Trophoblast cell (in vitro differentiated cells and primary cell): ENCODE results near the gene LOXL3.

Source experiments
- DNase-seq, 2 donors: peaks; one replicate each; pipeline ENCODE4 v3.0.0-alpha.2; 2016
- H2AFZ ChIP-seq: 2 replicates; pipeline ENCODE4 v1.6.1; 2013; ENCODE audit warnings: low read length, moderate library complexity, mild to moderate bottlenecking; ENCODE audit not compliant: insufficient read depth, poor library complexity
- H2AK5ac ChIP-seq: 2 replicates; pipeline ENCODE4 v1.6.1; 2013; ENCODE audit warnings: mild to moderate bottlenecking, low read length
- H2BK120ac ChIP-seq: 2 replicates; pipeline ENCODE4 v1.6.1; 2013; ENCODE audit warnings: low read length, mild to moderate bottlenecking, moderate library complexity; ENCODE audit not compliant: insufficient read depth, poor library complexity
- H2BK12ac ChIP-seq: 2 replicates; pipeline ENCODE4 v1.6.1; 2013; ENCODE audit warnings: mild to moderate bottlenecking, low read length, moderate library complexity
- H2BK5ac ChIP-seq: 2 replicates; pipeline ENCODE4 v1.6.1; 2013; ENCODE audit warnings: low read length, low read depth, moderate library complexity, mild to moderate bottlenecking; ENCODE audit not compliant: poor library complexity
- H3K14ac ChIP-seq: 2 replicates; pipeline ENCODE4 v1.6.1; 2013; ENCODE audit warnings: mild to moderate bottlenecking, low read length
- H3K18ac ChIP-seq: 2 replicates; pipeline ENCODE4 v1.6.1; 2013; ENCODE audit warnings: mild to moderate bottlenecking, low read length
- H3K23ac ChIP-seq: 2 replicates; pipeline ENCODE4 v1.6.1; 2013; ENCODE audit warnings: low read length
- H3K27ac ChIP-seq: 2 replicates; pipeline ENCODE4 v1.5.1; 2013; ENCODE audit warnings: low read depth, mild to moderate bottlenecking, inconsistent platforms, low read length, moderate library complexity
- H3K27me3 ChIP-seq: 2 replicates; pipeline ENCODE4 v1.6.1; 2013; ENCODE audit warnings: inconsistent platforms, mild to moderate bottlenecking, low read length, moderate library complexity; ENCODE audit not compliant: insufficient read depth
- H3K36me3 ChIP-seq, 2 experiments: 1 replicate in 1 of 2; 2 replicates in 1 of 2; pipeline ENCODE4 v1.6.1; 2013; ENCODE audit warnings: low read length in 2 of 2, mild to moderate bottlenecking in 2 of 2, moderate library complexity in 1 of 2; ENCODE audit not compliant: insufficient read depth in 2 of 2, control insufficient read depth in 1 of 2
- H3K4ac ChIP-seq: 2 replicates; pipeline ENCODE4 v1.6.1; 2013; ENCODE audit warnings: low read depth, mild to moderate bottlenecking, low read length, moderate library complexity
- H3K4me1 ChIP-seq, 2 experiments: 1 replicate in 1 of 2; 2 replicates in 1 of 2; pipeline ENCODE4 v1.6.1; 2013; ENCODE audit warnings: low read length in 2 of 2, mild to moderate bottlenecking in 2 of 2, moderate library complexity in 1 of 2; ENCODE audit not compliant: insufficient read depth in 2 of 2, control insufficient read depth in 1 of 2
- H3K4me2 ChIP-seq: 2 replicates; pipeline ENCODE4 v1.6.1; 2013; ENCODE audit warnings: inconsistent platforms, mild to moderate bottlenecking, low read length, moderate library complexity
- H3K4me3 ChIP-seq: 2 replicates; pipeline ENCODE4 v1.5.1; 2013; ENCODE audit warnings: mild to moderate bottlenecking, low read depth, low read length, inconsistent platforms
- H3K79me1 ChIP-seq: one replicate; pipeline ENCODE4 v1.6.1; 2013; ENCODE audit warnings: low read length
- H3K79me2 ChIP-seq: 2 replicates; pipeline ENCODE4 v1.6.1; 2013; ENCODE audit warnings: low read length, mild to moderate bottlenecking; ENCODE audit not compliant: control insufficient read depth, insufficient read depth, poor library complexity
- H3K9ac ChIP-seq: 2 replicates; pipeline ENCODE4 v1.6.1; 2013; ENCODE audit warnings: mild to moderate bottlenecking, low read length
- H3K9me3 ChIP-seq: 2 replicates; pipeline ENCODE4 v1.6.1; 2013; ENCODE audit warnings: low read depth, mild to moderate bottlenecking, control low read depth, inconsistent platforms, low read length; ENCODE audit not compliant: insufficient read depth
- H4K12ac ChIP-seq: 2 replicates; pipeline ENCODE4 v1.6.1; 2013; ENCODE audit warnings: low read depth, mild to moderate bottlenecking, low read length, moderate library complexity
- H4K8ac ChIP-seq: 2 replicates; pipeline ENCODE4 v1.6.1; 2013; ENCODE audit warnings: low read depth, mild to moderate bottlenecking, low read length, moderate library complexity
- H4K91ac ChIP-seq: one replicate; pipeline ENCODE4 v1.6.1; 2013; ENCODE audit warnings: low read depth, mild to moderate bottlenecking, low read length, moderate library complexity
- WGBS: extraction: QIAGEN DNeasy Blood & Tissue Kit; methylation state at CpG from one replicate; pipeline ENCODE4 v1.1.7; 2013; ENCODE audit warnings: missing lambda C conversion rate; ENCODE audit not compliant: insufficient read length, insufficient coverage; ENCODE audit errors: extremely low coverage; 5-methylcytosine and 5-hydroxymethylcytosine counted together

The LOXL3 gene

DNA sequence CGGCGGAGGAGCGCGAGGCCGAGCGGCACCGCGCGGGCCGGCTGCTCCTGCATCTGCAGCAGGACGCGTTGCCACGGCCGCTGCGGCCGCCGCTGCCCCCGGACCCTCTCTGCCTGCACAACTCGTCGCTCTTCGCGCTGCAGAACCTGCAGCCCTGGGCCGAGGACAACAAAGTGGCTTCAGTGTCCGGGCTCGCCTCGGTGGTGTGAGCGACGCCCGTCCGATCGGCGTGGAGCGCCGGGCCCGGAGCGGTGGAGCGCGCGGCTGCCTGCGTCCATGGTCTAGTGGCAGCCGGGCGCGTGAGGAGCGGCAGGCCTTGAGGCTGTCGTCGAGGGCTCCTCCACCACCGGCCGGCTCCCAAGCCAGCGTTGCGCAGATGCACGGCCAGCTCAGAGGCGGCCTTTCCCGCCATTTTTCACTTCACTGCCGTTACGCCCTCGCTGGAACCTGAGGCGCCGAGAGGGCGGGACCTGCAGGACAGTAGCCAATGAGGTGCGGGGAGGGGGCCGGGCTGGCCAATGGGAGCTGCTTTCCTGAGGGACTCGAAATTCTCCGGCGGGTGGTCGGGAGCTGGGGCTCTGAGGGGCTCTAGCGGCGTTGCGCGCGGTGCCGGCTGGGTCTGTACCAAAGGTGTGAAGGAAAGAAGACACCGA lies 37.6 kb downstream of the LOXL3 start:
- no peak overlapping the region for H2BK120ac ChIP-seq
- H3K23ac ChIP-seq = no peak overlapping the region
- H4K91ac ChIP-seq = no peak overlapping the region
- H3K18ac ChIP-seq = no peak overlapping the region
- no peak overlapping the region for H3K9ac ChIP-seq
- no peak overlapping the region for H2AFZ ChIP-seq
- H4K8ac ChIP-seq = no peak overlapping the region
- WGBS = no CpG with 5 or more reads among the region's 72 CpGs
- no peak overlapping the region for H2AK5ac ChIP-seq
- no peak overlapping the region for H3K4ac ChIP-seq
- no peaks in the 10 kb centered on the region for H3K79me2 ChIP-seq
- DNase-seq = no peak
- H3K9me3 ChIP-seq = peaks cover 16% of the 10 kb centered on the region
- peak overlapping the region; percentile 39 for H3K4me2 ChIP-seq
- H3K79me1 ChIP-seq = no peaks in the 10 kb centered on the region
- peaks cover 74% of the 10 kb centered on the region for H3K27me3 ChIP-seq
- no peak overlapping the region for H3K4me3 ChIP-seq
- H4K12ac ChIP-seq = no peak overlapping the region
- H3K14ac ChIP-seq = no peak overlapping the region
- no peak overlapping the region for H2BK5ac ChIP-seq
- no peak overlapping the region for H2BK12ac ChIP-seq
- H3K36me3 ChIP-seq = no peaks in the 10 kb centered on the region
- no peak overlapping the region for H3K27ac ChIP-seq
- H3K4me1 ChIP-seq = peaks cover 6 to 10% of the 10 kb centered on the region in 2 experiments

DNA sequence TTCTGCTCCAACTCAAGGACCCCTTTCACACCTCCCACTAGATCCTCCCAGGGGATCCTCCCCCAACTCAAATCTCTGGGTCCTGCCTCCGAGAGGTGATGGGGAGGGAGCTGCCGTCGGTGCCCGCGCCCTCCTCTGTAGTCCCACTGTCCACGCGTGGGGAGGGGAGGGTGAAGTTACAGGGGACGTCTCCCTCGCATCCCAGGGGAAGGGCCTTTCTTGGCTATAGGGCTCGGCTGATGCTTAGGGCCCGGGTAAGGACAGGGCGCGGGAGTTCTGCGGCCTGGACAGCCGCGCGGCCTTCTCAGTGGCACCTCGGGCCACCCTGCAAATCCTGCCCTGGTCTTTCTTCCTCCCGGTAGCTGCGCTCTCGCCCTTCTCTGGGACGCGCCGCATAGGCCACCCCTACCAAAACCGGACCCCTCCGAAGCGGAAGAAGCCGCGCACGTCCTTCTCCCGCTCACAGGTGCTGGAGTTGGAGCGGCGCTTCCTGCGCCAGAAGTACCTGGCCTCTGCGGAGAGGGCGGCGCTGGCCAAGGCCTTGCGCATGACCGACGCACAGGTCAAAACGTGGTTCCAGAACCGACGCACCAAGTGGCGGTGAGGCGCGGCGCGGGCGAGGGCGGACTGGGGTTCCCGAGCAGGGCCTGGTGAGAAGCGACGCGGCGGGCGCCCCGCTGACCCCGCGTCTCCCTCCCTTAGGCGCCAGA lies 38.3 kb downstream of the LOXL3 start:
- H3K4me3 ChIP-seq = peak overlapping the region; percentile 42
- H3K79me2 ChIP-seq = no peaks in the 10 kb centered on the region
- WGBS = no CpG with 5 or more reads among the region's 60 CpGs
- no peak overlapping the region for H3K18ac ChIP-seq
- peaks cover 16% of the 10 kb centered on the region for H3K9me3 ChIP-seq
- no peak overlapping the region for H3K14ac ChIP-seq
- no peak overlapping the region for H4K12ac ChIP-seq
- H3K9ac ChIP-seq = no peak overlapping the region
- no peak overlapping the region for H4K8ac ChIP-seq
- no peak overlapping the region for H2BK5ac ChIP-seq
- H3K4ac ChIP-seq = no peak overlapping the region
- no peak overlapping the region for H4K91ac ChIP-seq
- H3K79me1 ChIP-seq = no peaks in the 10 kb centered on the region
- DNase-seq = no peak
- no peak overlapping the region for H2AFZ ChIP-seq
- no peak overlapping the region for H2BK120ac ChIP-seq
- H3K4me2 ChIP-seq = peak overlapping the region; percentile 39
- no peaks in the 10 kb centered on the region for H3K36me3 ChIP-seq
- peaks cover 75% of the 10 kb centered on the region for H3K27me3 ChIP-seq
- H2AK5ac ChIP-seq = no peak overlapping the region
- no peak overlapping the region for H3K27ac ChIP-seq
- no peak overlapping the region for H3K23ac ChIP-seq
- peaks cover 6 to 10% of the 10 kb centered on the region in 2 experiments for H3K4me1 ChIP-seq
- no peak overlapping the region for H2BK12ac ChIP-seq

DNA sequence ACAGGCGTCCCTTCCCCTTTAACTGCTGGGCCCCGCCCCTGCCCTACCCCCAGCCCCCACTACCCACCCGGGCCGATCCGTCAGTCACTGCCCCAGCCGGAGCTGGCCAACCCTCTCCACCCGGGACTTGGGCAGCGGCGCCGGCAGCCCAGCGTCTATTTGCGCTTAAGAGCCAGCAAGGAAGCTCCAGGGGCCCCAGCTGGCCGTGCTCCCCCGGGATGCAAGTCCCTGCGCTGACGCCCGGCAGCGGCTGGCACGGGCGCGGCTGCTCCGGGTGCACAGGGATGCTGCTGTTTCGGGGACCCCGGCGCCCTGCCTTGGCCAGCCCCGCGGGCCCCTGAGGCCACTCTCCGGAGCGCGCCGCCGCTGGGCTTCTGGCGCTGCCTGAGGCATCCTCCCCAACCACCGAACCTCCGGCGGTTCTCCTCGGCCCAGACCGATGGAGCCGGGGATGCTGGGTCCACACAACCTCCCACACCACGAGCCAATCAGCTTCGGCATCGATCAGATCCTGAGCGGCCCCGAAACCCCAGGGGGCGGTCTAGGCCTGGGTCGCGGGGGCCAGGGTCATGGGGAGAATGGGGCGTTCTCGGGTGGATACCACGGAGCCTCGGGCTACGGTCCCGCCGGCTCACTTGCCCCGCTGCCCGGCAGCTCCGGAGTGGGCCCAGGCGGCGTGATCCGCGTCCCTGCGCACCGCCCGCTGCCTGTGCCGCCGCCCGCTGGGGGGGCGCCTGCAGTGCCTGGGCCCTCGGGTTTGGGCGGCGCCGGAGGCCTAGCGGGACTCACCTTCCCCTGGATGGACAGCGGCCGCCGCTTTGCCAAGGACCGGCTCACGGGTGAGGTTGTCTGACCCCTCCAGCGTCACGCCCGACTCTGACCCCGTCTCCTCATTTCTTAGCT lies 39.1 kb downstream of the LOXL3 start, which contains the start of gene TLX2:
Gene TLX2, plus strand, starts transcription at position 83 of the 903 bp plus-strand sequence. Its CDS starts 357 bp downstream, at position 440.
- Histone ChIP-seq H3K79me1 (no peaks in the 10 kb centered on the region), H2BK120ac (no peak within 1 kb of the TSS), H2BK12ac (no peak within 1 kb of the TSS), H3K4ac (no peak within 1 kb of the TSS), H3K4me1 (peaks cover 6 to 10% of the 10 kb centered on the region in 2 experiments), H2AK5ac (no peak within 1 kb of the TSS), H3K23ac (no peak within 1 kb of the TSS), H4K8ac (no peak within 1 kb of the TSS), H3K79me2 (no peaks in the 10 kb centered on the region), H3K14ac (no peak within 1 kb of the TSS), H3K36me3 (no peaks in the 10 kb centered on the region), H4K91ac (no peak within 1 kb of the TSS), H3K4me2 (no peak within 1 kb of the TSS), H3K27me3 (peaks cover 80% of the 10 kb centered on the region), H3K18ac (no peak within 1 kb of the TSS), H2BK5ac (no peak within 1 kb of the TSS), H4K12ac (no peak within 1 kb of the TSS), H3K27ac (no peak within 1 kb of the TSS), H3K9me3 (peaks cover 16% of the 10 kb centered on the region), H3K4me3 (no peak within 1 kb of the TSS), H2AFZ (no peak within 1 kb of the TSS), H3K9ac (no peak within 1 kb of the TSS)
- no CpG with 5 or more reads among the region's 82 CpGs for WGBS
- no peak for DNase-seq

DNA sequence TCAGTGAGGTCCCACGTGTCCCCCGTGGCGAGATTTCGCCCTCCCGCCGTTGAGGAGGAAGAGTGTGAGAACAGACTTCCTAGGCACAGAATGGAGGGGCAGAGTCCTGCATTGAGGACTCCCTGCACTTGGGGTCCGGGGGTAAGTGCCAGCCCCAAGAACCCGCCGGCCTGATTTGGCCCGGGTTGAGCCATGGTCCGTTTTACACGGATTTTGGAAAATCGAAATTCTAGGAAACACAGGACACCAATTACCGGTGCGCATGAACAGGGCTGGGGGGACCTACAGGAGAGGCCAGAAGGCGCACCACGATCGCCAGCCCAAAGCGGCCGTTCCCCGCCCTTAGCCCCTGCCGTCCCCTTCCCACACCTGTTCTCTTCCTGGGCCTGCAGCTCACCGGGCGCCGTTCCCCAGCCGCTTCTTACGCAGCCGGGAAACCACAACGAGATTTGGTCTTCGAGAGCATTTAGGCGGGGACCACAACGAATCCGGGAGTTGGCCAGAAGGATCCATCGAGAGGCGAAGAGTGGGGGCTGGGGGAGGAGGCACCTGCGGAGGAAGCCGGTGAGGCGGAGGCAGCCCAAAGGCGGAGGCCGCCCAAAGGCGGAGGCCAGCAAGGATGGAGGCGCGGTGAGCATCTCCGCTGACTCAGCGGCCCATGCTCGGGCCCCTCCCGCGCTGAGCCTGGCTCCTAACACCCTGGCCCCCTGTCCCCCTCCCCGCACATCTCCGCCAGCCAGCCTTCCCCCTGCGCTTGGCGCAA lies 40.0 kb downstream of the LOXL3 start:
- Histone ChIP-seq H3K4me3 (no peak overlapping the region), H3K9ac (no peak overlapping the region), H4K12ac (no peak overlapping the region), H3K4me1 (peaks cover 6 to 10% of the 10 kb centered on the region in 2 experiments), H2AK5ac (no peak overlapping the region), H4K8ac (no peak overlapping the region), H2AFZ (no peak overlapping the region), H3K9me3 (peaks cover 16% of the 10 kb centered on the region), H4K91ac (no peak overlapping the region), H3K79me2 (no peaks in the 10 kb centered on the region), H3K4ac (no peak overlapping the region), H3K4me2 (no peak overlapping the region), H2BK120ac (no peak overlapping the region), H3K27me3 (peaks cover 77% of the 10 kb centered on the region), H3K36me3 (no peaks in the 10 kb centered on the region), H3K79me1 (no peaks in the 10 kb centered on the region), H3K23ac (no peak overlapping the region), H2BK12ac (no peak overlapping the region), H3K27ac (no peak overlapping the region), H3K14ac (no peak overlapping the region), H3K18ac (no peak overlapping the region), H2BK5ac (no peak overlapping the region)
- no peak for DNase-seq
- WGBS = no CpG with 5 or more reads among the region's 52 CpGs
